ENCODE data around the gene KLHL35. TPM values are rescaled to one million over a fixed set of nuclear protein-coding genes. Genes with fewer than 3 reads are reported as not detected.

Gene KLHL35
- total and polyA plus RNA-seq, 4 donors = 0.07 to 0.42 (median 0.15) TPM; not detected in 1

GRCh38 chr11:75403037-75403436, 30.0 kb downstream of the KLHL35 start:
- no peak overlapping the region for H3K27ac ChIP-seq (ENCODE audit: low read depth in 1 of 2, low read length in 2 of 2)
- no peak for DNase-seq (ENCODE audit: low spot score)
- 87% methylated on average over 1 of the region's 1 CpG for WGBS
- H3K9me3 ChIP-seq (ENCODE audit: control insufficient read depth in 4 of 4, low read length in 3 of 4) = no peaks in the 10 kb centered on the region
- H3K27me3 ChIP-seq (ENCODE audit: control insufficient read depth in 4 of 4, insufficient read depth in 4 of 4, low read length in 3 of 4) = no peaks in the 10 kb centered on the region
- peaks cover 0 to 14% (median 4%) of the 10 kb centered on the region in 4 donors for H3K4me1 ChIP-seq (ENCODE audit: control insufficient read depth in 4 of 4, insufficient read depth in 4 of 4, low read length in 3 of 4)
- TF ChIP-seq HNF4A (conservative IDR thresholded peaks at IDR 0.05) (no peak), MAX (IDR thresholded peaks at IDR 0.05) (no peak), FOXA1 (IDR thresholded peaks at IDR 0.05) (no peak), CTCF (IDR thresholded peaks at IDR 0.05; ENCODE audit: low read depth, low read length, missing input control) (no peak), SP1 (IDR thresholded peaks at IDR 0.05) (no peak), RXRA (IDR thresholded peaks at IDR 0.05) (no peak), ATF3 (IDR thresholded peaks at IDR 0.05) (no peak), JUND (IDR thresholded peaks at IDR 0.05) (no peak), EGR1 (IDR thresholded peaks at IDR 0.05; ENCODE audit: low read depth in 2 of 2) (no peak), RAD21 (IDR thresholded peaks at IDR 0.05) (no peak), NR2F2 (IDR thresholded peaks at IDR 0.05) (no peak), FOXA2 (IDR thresholded peaks at IDR 0.05) (no peak), YY1 (IDR thresholded peaks at IDR 0.05) (no peak), GABPA (IDR thresholded peaks at IDR 0.05 in 1 of 2, conservative IDR thresholded peaks at IDR 0.05 in 1 of 2) (no peak), HNF4G (IDR thresholded peaks at IDR 0.05) (no peak), REST (IDR thresholded peaks at IDR 0.05) (no peak), TAF1 (conservative IDR thresholded peaks at IDR 0.05) (no peak), ZBTB33 (IDR thresholded peaks at IDR 0.05) (no peak)
- H3K4me3 ChIP-seq (ENCODE audit: low read depth in 1 of 3, low read length in 3 of 3) = no peak overlapping the region
- H3K36me3 ChIP-seq (ENCODE audit: control insufficient read depth in 4 of 4, insufficient read depth in 3 of 4, low read depth in 1 of 4, low read length in 3 of 4) = peaks cover 12 to 57% (median 54%) of the 10 kb centered on the region in 4 donors
- no peak overlapping the region for H3K9ac ChIP-seq (ENCODE audit: low read depth in 1 of 2, low read length in 2 of 2)

Data from liver (tissue), 9 donors.